Sigmoid colon (tissue), 4 donors: ENCODE results near the gene ANTXR1.

Experiments used
- CTCF ChIP-seq, 4 experiments: fragments of 450-650 bp in 3 of 4; fragments of 200-600 bp in 1 of 4; IDR thresholded peaks; one replicate each; pipeline ENCODE4 v1.5.1; 2016 to 2019; ENCODE audit warnings: antibody characterized with exemption in 4 of 4, mild to moderate bottlenecking in 3 of 4, moderate library complexity in 2 of 4
- EP300 ChIP-seq, 4 donors: sonication (generic); formaldehyde crosslinking; IDR thresholded peaks; one replicate each; pipeline ENCODE4 v1.6.1; 2017; ENCODE audit warnings: antibody characterized with exemption in 4 of 4
- POLR2A ChIP-seq, 2 donors: fragments of 450-650 bp; IDR thresholded peaks; one replicate each; pipeline ENCODE4 v1.6.1; 2016; ENCODE audit warnings: antibody characterized with exemption in 2 of 2, mild to moderate bottlenecking in 2 of 2, moderate library complexity in 2 of 2
- POLR2AphosphoS5 ChIP-seq, 4 donors: sonication (generic); formaldehyde crosslinking; IDR thresholded peaks; one replicate each; pipeline ENCODE4 v1.6.1; 2017; ENCODE audit warnings: antibody characterized with exemption in 4 of 4

- TF ChIP-seq POLR2A (IDR thresholded peaks at IDR 0.05) (no peak), POLR2AphosphoS5 (IDR thresholded peaks at IDR 0.05) (no peak), CTCF (IDR thresholded peaks at IDR 0.05) (no peak), EP300 (IDR thresholded peaks at IDR 0.05) (no peak)
These were observed 195.1 kb downstream of the ANTXR1 start for GRCh38 chr2:69208023-69208595.
